Stromal cell of bone marrow (primary cell): Measurements from ENCODE around the gene CLPSL1.

Experiments
- DNase-seq: peaks from one replicate; pipeline ENCODE4 v3.0.0-alpha.2; 2012; ENCODE audit warnings: low read depth

Gene CLPSL1

DNA sequence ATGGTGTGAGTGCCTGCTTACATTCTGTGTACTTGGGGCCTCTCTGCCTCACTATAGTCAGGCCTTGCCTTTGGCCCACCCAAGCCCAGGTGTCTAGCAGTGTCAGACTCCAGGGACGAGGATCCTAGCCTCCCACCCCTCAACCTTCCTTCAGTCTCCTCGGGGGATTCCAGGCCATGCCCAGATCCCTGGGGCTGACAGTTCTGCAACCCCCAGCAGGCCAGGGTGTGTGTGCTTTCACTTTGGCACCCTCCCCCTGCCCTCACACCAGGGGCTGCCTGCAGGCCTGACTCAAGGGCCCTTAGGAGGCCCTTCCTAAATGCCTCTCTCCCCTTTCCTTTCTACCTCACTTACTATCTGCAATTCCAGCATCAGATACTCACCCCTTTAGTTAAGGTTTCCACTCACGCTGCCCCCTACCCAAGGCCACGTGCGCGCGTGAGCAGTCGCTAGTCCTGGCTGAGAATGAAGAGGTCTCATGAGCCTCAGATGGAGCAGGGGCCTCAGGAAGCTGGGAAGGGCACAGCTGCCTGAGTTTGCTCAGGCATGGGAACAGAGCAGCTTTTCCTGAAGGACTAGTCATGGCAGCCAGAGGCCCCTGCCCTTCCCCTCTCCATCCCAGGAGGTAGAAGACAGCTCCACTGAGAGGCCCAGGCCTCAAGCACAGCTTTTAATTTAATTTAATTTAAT is 17.2 kb downstream of the CLPSL1 start:
- no peak for DNase-seq

DNA sequence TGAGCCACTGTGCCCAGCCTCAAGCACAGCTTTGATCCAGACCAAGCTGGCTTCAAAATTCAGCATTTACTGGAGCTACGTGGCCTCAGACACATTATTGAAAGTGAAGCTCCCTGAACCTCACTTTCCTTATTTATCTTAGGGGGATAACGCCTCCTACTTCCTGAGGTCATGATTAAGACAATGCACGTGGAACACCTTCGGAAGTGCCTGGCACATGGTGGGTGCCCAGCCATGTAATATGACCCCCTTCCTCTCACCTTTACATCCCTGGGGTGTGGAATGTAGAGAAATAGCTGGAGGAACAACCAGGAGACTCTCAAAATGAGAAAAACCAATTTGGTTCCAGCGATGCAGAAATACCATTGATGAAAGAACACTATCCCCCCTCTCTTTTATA is 17.9 kb downstream of the CLPSL1 start:
- no peak for DNase-seq

DNA sequence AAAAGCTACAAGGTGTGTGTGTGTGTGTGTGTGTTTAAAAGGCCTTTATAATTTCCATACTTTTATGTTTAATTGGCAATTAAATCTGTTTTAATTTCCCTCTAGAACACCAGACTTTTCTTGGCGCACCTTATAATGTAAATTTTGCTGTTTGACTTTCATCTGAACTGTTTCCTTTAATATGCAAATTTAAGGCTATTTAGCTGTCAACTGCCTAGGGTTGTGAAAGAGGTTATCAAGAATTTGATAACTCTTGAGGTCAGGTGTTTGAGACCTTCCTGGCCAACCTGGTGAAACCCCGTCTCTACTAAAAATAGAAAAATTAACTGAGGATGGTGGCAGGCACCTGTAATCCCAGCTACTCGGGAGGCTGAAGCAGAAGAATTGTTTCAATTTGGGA is 20.3 kb downstream of the CLPSL1 start:
- DNase-seq: no peak

DNA sequence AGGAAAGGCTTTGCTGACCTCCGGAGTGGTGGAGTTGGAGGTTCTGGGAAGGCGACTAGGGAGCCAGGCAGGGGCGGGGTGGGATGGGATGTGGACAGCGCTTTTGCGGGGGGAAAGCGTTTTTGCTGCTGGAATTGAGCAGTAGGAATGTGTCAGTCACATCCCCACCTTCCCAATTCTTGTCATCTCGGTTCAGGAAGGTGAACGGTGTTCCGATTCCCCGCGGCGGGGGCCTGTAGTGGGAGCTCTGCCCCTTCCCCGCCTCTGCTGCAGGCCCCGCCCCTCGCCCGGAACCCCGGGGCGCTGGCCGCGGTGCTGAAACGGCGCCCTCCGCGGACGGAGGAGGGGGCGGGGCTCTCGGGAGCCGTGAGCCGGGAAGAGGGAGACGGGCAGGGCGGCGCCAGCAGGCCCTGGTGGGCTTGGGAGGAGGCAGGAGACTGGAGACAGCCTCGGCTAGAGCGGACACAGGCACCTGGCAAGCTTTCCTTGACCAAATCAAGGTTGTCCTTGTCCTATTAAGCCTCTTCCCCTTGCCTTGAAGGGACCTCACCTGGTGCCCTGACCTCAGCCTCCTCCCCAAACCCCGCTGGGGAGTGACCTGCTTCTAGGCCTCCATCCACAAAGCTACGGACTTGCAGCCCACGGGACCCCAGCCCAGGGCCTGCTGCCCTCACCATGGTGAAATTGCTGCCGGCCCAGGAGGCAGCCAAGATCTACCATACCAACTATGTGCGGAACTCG is 24.3 kb downstream of the CLPSL1 start, which contains the start of gene LHFPL5:
LHFPL5 (plus strand) TSS at position 357 of the 741 bp plus-strand sequence; CDS start at position 676, 319 bp downstream.
- DNase-seq: no peak

DNA sequence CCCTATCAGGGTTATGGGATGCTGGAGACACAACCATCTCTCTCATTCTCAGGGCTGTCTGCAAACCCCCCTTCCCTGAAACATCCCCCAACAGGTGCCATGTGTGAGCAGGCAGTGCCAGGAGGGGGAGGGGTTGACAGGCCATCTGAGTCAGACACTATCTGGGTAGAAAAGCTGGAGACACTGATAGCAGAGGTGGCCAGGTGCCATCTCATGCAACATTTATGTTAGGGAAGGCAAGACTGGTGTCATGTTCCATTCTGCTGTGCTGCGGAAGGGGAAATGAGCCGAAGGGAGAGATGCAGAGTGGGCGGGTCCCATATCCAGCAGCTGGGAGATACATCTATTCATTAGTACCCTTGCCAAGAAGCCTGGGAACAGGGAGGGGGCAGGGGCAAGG is 27.9 kb downstream of the CLPSL1 start:
- DNase-seq: no peak

DNA sequence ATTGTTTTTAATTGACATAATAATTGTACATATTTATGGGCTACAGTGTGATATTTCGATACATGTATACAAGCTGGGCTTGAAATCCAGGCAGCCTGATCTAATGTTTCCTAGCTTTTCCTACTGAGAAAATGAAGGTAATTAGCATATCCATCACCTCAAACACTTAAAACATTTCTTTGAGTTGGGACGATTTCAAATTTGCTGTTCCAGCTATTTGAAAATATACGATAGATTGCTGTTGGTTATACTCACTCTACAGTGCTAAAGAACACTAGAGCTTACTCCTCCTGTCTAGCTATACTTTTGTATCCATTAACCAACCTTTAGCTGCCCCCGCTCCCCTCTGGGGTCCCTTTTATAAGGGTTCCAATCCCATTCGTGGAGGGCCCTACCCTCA is 29.0 kb downstream of the CLPSL1 start:
- DNase-seq: no peak

DNA sequence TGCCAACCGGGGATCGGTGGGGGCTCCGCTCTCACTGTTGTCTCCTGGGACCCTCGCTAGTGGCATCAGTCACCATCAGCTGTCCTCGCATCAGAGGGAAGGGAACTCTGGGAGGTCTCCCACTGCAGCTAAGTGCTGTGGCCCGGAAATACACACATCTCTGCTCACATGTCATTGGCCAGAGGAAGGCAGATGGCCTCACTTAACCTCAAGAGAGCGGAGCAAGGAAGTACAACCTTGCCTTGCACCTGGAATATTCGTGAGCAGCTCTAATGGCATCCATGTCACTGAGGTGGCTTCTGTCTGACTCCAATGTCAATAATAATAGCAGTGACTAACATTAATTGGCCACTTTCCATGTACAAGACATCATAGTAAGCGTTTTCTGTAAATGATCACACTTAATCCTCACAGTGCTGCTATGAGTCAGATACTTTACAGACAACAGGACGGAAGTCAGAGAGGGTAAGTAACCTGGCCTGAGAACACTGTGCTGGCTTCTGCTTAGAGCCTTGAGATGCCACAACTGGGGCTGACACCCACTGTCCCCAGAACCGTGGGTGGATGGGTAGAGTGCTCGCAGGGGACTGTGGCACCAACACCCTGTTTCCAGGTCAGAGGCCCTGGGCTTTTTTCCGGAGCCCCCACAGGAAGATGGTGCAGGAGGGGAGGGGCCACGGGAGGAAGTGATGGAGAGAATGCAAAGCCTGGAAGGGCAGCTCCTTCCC is 30.3 kb downstream of the CLPSL1 start:
- peak; percentile 33 for DNase-seq

DNA sequence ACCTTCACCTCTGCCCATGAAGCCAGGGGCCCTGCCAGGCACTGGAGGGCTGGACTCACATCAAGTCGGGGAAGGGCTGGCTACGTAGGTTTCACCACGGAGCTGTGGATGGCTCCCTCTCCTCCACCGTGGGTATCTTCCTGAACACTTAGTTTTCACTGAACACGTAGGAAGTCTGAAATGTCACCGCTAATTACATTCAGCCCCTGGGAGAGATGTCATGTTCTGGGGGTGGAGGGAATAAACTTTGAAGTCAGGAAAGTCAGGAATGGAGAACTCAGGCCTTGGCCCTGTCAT is 30.8 kb downstream of the CLPSL1 start:
- no peak for DNase-seq

DNA sequence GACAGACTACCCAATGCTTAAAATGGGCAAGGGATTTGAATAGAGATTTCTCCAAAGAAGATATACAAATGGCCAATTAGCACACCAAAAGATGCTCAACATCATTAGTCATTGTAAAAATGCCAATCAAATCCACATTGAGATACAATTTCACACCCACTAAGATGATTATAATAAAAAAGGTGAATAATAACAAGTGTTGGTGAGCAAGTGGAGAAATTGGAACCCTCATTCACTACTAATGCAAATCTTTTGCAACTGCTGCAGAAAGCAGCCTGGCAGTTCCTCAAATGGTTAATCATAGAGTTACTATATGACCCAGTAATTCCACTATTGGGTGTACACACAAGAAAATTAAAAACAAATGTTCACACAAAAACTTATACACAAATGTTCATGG is 36.7 kb downstream of the CLPSL1 start:
- DNase-seq: no peak

DNA sequence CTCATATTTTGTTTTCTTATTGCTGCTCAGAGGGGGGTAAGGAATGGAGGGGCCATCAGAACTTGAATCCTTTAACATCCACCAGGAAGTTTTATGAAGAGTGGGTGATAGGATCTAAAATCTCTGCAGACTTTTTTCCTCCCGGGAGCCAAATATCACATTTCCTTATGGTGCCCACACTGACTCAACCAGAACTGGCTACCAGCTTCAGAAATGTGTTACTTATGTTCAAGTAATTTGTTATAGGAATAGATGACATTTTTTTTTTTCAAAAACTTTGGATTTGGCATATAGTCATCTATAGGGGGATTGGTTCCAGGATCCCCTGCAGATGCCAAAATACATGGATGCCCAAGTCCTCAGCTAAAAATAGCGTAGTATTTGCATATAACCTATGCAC is 42.8 kb downstream of the CLPSL1 start:
- DNase-seq: no peak

DNA sequence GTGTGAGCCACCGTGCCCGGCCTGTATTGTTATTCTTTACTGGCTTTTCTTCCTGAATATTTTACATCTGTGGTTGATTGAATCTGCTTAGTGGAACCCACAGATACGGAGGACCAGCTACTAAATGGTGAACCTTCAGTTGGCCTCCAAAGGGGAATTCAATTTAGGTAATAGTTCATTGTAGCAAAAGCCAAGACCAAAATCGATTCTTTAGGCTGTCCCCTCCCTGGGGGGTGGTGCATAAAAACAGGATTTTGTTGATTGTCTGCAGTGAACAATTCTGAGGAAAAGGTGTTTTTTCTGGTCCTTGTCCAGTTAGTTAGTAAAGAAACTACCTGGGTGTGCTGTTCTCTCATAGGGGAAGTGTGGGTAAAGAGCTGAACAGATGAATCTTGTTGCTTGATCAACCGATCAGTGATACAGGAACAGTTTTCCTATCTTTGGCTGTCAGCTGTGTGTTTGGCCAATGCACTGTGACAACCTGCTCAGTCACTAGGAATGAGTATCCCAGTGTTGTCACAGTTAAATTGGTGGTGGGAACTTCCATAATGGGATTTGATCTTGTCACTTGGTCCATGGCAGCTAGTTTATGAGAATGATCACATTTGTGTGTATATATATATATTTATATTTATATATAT is 43.9 kb downstream of the CLPSL1 start:
- DNase-seq: no peak

DNA sequence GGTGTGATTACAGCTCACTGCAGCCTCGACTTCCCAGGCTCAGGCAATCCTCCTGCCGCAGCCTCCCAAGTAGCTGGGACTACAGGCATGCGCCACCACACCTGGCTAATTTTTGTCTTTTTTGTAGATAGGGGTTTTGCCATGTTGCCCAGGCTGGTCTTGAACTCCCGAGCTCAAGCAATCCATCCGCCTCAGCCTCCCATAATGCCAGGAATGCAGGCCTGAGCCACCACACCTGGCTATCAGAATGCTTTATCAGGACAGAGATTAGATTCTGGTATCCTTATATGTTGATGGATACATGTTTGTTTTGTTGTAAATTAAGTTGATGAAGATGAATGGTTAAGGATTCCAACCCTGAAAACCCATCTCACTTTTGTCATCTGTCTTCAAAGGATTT is 48.5 kb downstream of the CLPSL1 start:
- no peak for DNase-seq

DNA sequence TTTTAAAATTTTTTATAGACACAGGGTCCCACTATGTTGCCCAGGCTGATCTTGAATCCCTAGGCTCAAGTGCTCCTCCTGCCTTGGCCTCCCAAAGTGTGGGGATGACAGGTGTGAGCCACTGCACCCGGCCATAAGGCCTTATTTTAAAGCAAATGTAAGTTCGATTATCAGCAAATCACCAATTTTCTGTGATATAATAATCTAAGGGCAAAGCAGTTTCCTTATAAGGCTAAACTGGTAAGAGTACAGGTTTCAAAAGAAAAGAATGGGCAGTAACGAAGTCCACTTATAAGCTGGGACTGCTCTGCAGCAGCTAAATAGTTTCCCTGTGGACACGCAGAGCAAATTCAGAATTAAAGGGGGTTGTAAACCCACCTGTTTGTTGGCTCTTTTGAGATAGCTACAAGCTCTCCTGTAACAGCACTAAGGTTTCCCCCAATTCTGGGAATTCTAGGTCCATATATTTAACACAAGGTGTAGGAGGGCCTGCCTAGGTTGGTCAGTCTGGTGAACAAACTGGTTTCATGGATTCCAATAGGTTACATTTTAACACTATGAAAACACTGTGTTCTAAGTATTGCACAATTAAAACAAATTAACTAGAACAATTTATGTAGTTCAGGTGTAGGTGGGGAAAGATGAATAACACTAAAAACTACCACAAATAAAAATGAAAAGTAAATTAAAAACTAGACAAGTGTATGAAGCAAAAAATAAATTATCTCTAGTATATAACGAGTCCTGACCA is 50.6 kb downstream of the CLPSL1 start:
- DNase-seq: no peak

DNA sequence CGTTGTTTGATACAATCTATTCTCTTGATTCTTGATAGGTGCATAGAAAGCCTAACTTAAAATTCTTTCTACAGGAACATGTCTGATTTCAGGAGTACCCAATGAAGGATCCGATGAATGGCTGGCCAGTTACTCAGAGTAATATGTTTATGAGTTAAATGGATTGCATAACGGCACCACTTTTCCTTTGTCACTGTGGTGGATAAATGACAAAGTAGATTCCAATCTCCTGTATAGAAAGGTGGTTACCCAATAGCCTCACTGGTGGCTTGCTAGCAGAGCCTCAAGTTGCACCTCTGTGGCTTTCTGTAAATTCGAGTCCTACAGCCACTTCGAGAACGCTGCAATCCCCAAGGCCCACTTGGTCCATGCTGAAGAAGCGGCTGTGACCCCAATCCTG is 52.7 kb downstream of the CLPSL1 start:
- no peak for DNase-seq
